Urothelium cell line (cell line): ENCODE measurements around the gene BLVRB.
A peak's percentile ranks its signal among the peaks of the same experiment; 100 is the strongest.
"Not testable (repeated sequence)": the region's sequence is repeated elsewhere in the genome, so short reads cannot be mapped to it uniquely, and the experiment has no call there.

Source experiments
- DNase-seq: peaks from one replicate; pipeline ENCODE4 v3.0.0; 2011; ENCODE audit warnings: low spot score, mixed read lengths
- FAIRE-seq: peaks from 2 replicates; lab custom pipeline; 2011; peaks lifted over from hg19 to GRCh38; lab: Jason Lieb, UNC

The BLVRB gene

DNA sequence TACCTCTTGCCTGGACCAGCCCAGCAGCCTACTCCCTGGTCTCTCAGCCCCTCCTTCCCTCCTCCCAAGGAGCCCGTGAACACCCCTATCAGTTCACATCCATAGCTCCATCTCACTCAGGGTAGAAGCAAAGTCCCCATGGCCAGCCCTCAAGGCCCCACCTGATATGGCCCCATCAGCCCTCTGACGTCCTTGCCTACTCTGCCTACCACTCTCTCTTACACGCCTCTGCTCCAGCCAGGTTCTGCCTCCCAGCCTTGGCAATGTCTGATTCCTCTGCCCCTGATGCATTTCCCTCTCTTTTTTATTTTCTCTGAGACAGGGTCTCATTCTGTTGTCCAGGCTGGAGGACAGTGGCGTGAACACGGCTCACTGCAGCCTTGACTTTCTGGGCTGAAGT is 13.5 kb downstream of the BLVRB start:
- FAIRE-seq, result no peak
- no peak for DNase-seq

DNA sequence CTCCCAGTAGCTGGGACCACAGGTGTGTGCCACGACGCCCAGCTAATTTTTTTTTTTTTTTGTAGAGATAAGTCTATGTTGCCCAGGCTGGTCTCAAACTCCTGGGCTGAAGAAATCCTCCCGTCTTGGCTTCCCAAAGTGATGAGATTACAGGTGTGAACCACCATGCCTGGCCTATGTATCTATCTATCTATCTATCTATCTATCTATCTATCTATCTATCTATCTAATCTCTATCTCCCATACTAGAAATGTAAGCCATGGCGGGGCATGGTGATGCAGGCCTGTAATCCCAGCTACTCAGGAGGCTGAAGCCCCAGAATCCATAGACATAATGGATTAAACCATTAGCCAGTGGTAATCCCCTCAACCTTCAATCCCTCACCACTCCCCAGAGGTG is 14.9 kb downstream of the BLVRB start:
- DNase-seq, result no peak
- no peak for FAIRE-seq

DNA sequence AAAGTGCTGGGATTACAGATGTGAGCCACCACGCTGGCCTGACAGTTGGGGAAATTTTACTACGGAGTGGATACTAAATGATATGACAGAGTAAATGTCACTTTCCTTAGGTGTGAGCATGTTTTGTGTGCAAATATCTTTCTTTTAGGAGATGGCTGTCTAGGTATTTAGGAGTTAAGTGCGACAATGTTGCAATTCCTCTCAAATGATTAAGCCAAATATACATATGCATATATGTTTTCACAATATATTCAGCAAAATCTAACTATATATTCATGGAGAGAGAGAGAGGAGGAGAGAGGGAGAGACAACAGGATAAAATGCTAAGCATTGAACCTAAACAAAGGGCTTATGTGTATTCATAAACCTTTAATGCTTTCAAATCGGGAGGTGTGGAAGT is 16.0 kb downstream of the BLVRB start:
- no peak for FAIRE-seq
- DNase-seq, result no peak

DNA sequence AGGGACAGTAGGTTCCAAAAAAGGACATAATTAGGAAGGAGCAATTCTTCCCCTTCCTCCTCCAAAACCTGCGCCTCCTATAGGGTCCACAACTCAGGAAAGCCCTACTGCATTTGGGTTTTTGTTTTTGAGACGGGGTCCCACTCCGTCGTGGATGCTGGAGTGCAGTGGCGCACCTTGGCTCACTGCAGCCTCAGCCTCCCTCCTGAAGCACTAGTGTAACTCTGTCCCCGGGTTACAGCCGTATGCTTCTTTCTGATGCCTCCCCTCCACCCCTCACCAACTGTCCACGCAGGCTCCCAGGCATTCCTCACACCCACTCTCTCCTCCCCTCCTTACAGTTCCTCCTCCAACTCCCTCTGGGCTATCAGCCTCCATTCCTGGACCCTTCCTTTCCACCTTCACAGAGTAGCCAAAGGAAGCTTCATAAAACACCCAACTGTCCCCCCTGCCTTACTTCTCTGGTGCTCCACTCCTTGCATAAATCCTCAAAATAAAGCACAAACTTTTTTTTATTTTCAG is 19.2 kb downstream of the BLVRB start:
- no peak for DNase-seq
- FAIRE-seq, result no peak

DNA sequence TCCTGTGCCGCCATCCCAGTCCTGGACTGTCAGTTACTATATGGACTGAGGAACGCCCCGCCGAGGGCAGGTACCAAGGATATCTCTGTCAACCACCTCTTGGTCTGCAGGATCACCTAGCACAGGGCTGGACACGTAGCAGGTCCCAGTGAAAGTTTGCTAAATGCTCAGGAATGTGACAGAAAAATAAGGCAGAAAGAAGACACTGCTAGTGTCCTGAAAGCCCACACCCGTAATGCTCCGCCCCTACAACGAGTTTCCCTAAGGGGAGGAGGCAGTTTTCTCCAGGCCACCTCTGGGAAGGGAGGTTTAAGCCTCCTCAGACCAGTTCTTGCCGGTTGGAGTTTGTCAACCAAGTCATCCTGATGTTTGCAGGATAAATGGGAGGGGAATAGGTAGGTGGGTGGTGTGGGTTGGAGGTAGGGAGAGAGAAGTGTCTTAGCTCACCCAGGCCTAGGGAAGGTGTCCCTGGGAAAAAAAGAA is 19.7 kb downstream of the BLVRB start:
- no peak for DNase-seq
- FAIRE-seq, result no peak

DNA sequence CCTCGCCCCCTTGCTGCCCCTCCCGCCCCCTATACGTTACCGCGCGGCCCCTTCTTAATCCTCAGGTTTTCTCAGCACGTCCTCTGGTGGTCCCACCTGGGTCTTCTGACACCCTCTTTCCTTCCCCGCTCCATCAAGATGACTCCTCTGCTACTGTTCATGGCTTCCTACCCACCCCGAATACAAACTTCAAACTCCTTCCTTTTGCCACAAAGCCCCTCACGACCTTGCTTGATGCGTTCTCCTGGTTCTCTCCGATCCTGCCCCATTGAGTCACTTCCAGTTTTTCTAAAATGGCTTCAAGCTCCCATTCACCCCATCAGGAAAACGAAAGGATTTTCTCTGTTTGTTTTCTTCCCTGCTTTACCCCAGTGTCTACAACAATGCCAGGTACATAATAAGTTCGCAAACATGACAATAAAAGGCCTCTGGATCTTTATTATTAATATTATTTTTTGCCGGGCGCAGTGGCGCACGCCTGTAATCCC is 20.7 kb downstream of the BLVRB start:
- FAIRE-seq, result no peak

DNA sequence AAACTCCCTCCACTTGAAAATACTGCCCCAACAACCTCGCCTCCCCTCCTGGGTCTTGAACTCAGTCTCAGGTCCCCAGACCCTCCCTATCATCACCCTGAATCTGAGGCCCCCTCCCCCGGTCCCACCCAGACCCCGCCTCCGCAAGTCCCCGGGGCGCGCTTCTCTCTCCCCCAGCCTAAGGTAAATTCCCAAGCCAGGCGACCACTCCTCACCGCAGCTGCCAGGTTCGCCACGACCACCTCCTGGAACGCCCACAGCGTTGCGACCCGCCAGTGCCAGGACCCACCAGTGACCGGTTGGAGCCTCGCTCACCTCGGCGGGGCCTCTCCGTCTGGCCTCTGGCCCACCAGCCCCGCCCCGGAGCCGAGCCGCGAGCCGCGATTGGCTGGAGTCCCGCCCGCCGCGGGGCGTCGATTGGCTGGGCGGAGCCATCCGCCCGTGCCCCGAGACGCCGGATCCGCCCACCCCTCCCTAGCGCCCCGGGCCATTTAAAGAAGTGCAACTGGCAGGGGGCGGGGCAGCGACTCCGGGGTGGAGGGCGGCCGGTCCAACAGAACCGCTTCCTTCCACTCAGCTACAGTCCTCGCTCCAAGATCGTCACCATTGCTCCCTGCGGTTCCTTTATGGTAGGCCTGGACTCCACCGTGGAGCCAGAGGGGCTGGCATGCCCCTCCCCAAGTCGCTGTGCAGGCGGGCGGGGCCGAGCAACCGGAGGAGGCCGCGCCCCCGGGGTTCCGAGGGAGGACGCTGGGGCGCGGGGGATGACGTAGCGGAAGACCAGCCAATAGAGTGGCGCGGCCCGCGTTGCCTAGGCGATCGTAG is 21.3 kb downstream of the BLVRB start, which contains the start of gene SERTAD3:
SERTAD3 (minus strand) TSS at position 336 of the 825 bp plus-strand sequence. CDS start 2,255 bp downstream, outside the sequence.
- peak; percentile 79 for FAIRE-seq
- peak; percentile 97 for DNase-seq

More for the DNA sequence above, 20.7 kb downstream of the BLVRB start:
- no peak for DNase-seq

DNA sequence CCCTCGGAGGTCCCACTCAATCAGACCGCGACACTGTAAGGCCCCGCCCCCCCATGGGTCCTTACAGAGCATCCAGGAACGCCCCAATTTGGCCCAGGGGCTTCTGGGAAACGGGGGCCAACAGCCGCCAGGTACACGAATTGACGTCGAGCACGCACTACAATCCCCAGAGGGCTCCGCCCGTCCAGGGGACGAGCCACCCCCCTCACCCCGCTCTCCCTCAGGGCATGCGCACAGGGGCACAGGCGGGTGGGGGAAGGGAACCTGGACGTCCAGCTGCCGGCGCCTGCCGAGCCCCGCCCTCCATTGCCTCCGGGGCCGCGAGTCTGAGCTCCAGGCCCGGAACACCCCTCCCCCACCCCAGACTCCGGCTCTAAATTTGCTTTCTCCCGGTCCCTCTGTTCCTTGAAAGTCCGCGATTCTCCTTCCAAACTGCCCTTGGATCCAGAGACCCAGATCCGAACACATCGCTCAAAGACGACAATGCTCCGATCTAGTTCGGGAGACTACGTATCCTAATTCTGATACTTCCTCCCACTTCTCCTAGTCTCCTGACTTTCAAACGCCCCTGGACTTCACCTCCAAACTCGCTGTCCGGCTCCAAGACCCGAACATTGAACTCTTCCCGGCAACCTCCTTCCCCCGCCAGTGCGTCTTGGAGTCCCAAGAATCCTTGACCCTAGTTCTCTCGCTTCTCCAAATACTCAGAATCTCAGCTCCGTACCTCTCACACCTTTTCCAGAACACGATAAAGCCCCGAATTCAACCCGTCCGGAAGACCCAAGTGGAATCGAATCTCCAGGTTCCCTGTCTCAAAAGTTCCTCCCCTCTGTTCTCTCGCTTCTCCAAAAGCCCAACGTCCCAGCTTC is 22.2 kb downstream of the BLVRB start:
- DNase-seq (peak; percentile 98), FAIRE-seq (no peak)

DNA sequence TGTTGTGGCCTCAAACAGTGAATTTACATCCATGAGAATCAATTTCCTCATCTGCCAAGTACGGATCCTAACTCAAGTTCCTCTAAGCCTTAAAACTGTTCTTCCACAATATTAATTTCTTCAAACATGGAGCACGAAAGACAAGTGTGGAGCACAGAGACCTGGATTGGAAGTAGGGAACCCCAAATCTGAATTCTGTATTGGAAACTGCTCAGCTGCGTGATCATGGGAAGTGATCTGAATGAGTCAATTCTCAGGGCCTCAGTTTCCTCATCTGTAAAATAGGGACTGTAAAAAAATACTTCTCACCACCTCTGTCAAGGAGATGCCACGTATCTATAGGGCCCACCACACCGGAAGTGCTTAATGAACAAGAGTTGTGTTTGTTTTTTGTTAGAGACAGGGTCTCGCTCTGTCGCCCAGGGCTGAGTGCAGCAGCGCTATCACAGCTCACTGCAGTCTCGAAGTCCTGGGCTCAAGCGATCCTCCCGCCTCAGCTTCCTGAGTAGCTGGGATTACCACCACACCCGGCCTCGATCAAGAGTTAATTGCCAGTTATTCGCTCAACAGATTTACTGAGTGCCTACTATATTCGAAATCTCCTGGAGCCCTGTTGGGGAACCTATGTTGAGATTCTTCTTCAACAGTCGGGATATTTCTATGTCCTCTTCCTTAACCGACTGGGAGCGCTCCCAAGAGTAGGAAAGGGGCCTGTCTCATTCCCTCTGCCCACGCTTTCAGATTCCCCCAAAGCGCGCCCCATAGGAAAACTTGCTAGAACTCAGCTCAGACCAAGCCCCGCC is 23.0 kb downstream of the BLVRB start:
- FAIRE-seq (no peak), DNase-seq (no peak)

DNA sequence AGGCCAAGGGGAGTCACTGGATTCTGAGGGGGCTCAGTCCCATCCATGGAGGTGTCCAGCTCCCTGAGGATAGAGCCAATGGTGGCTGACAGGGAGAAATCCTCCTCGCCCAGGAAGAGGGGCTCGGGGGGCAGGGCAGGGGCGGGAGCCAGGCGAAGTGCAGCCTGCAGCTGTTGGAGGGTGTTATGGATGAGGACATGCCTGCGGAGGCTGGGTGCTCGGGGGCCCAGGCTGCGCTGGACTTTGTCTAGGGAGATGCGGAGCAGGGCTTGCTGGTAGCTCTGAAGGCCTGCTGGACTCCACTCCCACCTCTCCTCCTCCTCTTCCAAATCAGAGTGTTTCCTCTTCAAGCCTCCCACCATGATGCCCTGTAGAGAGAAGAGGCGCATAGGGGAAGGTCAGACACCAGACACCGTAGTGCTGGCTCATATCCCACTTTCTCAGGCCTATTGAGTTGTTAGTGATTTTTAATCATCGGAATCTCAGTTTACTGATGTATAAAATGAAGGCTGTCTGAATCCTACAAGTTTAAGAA is 23.8 kb downstream of the BLVRB start:
- DNase-seq (no peak), FAIRE-seq (no peak)

DNA sequence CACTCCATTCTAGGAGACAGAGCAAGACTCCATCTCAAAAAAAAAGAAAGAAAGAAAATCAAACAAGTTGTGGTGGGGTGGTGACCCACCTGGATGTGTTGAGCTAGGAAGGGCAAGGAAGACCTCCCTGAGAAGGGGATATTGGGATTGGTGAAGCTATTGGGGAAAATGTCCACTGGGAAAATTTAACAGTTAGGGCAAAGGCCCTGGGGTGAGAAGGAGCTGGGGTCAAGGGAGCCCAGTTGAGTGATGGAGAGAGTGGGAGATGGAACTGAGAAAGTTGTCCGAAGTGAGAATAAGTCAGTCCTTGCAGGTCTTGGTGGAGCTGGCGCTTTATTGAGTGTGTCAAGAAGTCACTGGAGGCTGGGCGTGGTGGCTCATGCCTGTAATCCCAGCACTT is 27.3 kb downstream of the BLVRB start:
- FAIRE-seq, result no peak
- no peak for DNase-seq

DNA sequence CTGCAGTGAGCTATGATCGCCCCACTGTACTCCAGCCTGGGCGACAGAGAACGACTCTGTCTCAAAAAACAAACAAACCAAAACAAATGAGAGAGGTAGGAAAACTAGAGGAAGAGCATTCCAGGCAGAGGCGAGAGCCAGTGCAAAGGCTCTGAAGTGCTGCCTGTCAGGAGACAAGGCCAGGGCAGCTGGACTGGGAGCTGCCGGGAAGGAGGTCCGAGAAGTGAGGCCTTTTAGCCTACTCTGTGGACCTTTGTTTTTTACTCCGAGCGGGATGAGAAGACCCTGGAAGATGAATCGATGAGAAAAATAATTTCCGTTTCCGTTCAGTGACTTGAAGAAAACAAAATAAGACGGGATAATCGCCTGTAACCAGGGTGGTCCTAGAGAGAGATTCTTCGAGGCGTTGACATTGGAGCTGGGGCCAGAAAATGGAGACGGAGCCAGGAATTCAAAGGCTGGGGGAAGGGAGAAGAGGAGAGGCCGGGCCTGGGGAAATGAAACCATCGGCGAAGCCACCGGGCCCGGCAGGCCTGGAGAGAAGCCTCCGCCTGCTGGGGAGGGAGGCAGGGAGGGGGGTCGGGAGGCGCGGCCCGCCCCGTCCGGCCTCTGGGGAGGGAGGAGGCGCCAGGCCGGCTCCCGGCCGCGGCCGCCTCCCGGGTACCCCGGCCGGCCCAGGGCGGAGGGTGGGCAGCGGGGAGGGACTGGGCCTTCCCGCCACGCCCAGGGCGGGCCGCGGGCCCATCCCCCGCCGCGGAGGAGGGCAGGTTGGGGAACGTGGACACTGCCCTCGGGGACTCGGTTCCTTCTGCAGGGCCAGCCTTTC is 31.9 kb downstream of the BLVRB start:
- DNase-seq, result peak; percentile 91
- FAIRE-seq, result no peak

DNA sequence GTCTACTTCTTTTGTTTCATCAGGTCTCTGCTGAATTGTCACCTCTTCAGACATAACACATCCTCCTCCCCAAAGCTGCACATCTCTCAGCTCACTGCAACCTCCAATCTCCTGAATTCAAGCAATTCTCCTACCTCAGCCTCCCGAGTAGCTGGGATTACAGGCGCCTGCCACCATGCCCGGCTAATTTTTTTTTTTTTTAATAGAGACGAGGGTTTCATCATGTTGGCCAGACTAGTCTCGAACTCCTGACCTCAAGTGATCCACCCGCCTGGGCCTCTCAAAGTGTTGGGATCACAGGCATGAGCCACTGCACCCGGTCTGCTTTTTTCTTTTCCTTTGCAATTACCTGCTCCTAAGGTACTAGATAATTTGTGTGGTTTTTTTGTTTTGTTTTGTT is 32.8 kb downstream of the BLVRB start:
- not testable (repeated sequence) for DNase-seq, FAIRE-seq

DNA sequence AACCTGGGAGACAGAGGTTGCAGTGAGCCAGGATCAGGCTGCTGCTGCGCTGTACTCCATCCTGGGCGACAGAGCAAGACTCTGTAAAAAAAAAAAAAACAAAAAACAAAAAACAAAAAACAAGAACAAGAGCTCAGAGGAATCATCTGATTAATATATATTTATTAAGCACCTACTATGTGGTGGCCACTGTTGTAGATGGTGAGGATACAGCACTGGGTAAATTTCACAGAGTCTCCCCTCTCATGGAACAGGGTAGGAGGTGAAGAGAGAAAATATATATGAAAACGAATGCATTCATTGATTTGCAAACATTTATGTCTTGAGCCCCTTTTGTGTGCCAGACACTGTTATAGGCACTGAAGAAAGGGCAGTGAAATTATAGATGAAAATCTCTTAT is 33.8 kb downstream of the BLVRB start:
- no peak for DNase-seq
- FAIRE-seq, result no peak

DNA sequence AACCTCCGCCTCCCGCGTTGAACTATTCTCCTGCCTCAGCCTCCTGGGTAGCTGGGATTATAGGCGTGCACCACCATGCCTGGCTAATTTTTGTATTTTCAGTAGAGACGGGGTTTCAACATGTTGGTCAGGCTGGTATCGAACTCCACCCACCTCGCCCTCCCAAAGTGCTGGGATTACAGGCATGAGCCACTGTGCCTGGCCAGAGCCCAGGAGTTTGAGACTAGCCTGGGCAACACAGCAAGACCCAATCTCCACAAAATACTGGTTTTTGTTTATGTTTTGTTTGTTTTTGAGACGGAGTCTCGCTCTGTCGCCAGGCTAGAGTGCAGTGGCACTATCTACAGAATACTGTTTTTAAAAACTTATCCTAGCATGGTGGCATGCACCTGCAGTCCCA is 35.3 kb downstream of the BLVRB start:
- FAIRE-seq, DNase-seq: not testable (repeated sequence)

DNA sequence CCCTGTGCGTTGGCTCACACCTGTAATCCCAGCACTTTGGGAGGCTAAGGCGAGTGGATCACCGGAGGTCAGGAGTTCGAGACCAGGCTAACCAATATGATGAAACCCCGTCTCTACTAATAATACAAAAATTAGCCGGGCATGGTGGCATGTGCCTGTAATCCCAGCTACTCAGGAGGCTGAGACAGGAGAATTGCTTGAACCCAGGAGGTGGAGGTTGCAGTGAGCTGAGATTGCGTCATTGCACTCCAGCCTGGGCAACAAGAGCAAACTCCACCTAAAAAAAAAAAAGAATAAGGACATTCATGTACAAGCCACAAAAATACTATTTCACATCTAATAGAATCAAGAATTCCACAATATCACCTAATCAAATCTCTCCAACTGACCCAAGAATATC is 37.3 kb downstream of the BLVRB start:
- DNase-seq, FAIRE-seq: not testable (repeated sequence)

DNA sequence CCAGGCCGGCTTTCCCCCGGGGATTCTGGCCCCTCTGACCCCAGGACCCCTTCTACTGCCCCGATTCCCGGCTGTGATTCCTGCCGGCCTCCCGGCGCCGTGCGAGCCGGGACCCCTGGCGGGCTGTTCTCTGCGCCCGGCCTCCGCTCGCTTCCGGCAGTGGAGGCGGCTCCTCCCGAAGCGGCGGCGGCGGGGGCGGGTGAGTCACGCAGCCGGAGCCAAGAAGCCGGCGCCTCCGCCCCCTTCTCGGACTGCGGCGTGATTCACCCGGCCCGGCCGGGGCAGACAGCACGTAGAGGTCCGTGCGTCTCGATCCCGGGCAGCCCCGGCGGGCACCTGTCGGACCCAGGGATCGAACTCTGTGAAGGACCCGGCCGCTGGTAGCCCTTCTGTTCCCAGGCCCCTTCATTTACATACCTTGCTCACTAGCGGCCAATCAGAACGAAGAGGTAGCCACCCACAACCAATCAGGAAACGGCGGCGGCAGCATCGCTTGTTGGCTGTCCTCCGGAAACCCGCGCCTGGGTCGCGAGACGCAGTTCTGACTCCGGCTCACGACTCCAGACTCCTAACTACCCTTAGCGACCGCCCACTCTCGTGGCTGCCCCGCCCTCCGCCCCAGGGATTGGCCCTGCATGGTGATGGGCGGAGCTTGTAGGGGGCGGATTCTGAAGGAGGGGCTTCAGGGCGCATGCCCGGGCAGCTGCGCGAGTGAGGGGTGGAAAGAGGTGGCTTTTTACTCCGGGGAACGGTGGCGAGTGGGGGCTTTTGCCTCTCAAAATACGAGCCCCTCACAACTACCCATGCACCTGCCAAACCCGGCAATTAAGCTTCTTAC is 39.9 kb downstream of the BLVRB start, which contains the start of gene SERTAD1:
SERTAD1 (minus strand) TSS at position 543 of the 838 bp plus-strand sequence. CDS start 2,446 bp downstream, outside the sequence.
- DNase-seq (peak; percentile 98), FAIRE-seq (peak; percentile 69)
